ENCODE data around the gene NDUFA3.

The NDUFA3 gene

GRCh38 chr19:54128796-54129616 lies 26.4 kb downstream of the NDUFA3 start:
- TF ChIP-seq CTCF (IDR thresholded peaks at IDR 0.05), result no peak

- TF ChIP-seq CTCF (IDR thresholded peaks at IDR 0.05), result no peak
These were observed 27.0 kb downstream of the NDUFA3 start for GRCh38 chr19:54129617-54129996.

GRCh38 chr19:54133312-54133956 lies 30.8 kb downstream of the NDUFA3 start:
- TF ChIP-seq CTCF (IDR thresholded peaks at IDR 0.05), result no peak

- TF ChIP-seq CTCF (IDR thresholded peaks at IDR 0.05), result no peak
These were observed 31.4 kb downstream of the NDUFA3 start for GRCh38 chr19:54133957-54134590.

- no peak for TF ChIP-seq CTCF (IDR thresholded peaks at IDR 0.05)
These were observed 33.6 kb downstream of the NDUFA3 start for GRCh38 chr19:54136086-54136863.

- no peak for TF ChIP-seq CTCF (IDR thresholded peaks at IDR 0.05)
These were observed 34.4 kb downstream of the NDUFA3 start for GRCh38 chr19:54136864-54137698.
